Smooth muscle cell (in vitro differentiated cells): ENCODE measurements around the gene CAMKK2. TPM values are rescaled to one million over a fixed set of nuclear protein-coding genes. Genes with fewer than 3 reads are reported as not detected.
"Not testable (repeated sequence)": the region's sequence is repeated elsewhere in the genome, so short reads cannot be mapped to it uniquely, and the experiment has no call there.

Source experiments
- DNase-seq: peaks from one replicate; lab custom pipeline; 2025; ENCODE audit not compliant: unreplicated experiment; lab: John Stamatoyannopoulos, UW
- H2AFZ ChIP-seq: fragments of 200-600 bp; sonication (generic); 2 replicates; pipeline ENCODE4 v1.6.0; 2016; ENCODE audit warnings: antibody characterized with exemption, low read depth, mild to moderate bottlenecking
- H3F3A ChIP-seq: fragments of 200-600 bp; sonication (generic); 2 replicates; pipeline ENCODE4 v1.6.0; 2017; ENCODE audit warnings: antibody characterized with exemption, low read depth
- H3K27ac ChIP-seq: fragments of 200-600 bp; sonication (generic); 2 replicates; pipeline ENCODE4 v1.5.1; 2016; ENCODE audit warnings: low read depth, mild to moderate bottlenecking
- H3K27me3 ChIP-seq: fragments of 200-600 bp; sonication (generic); 2 replicates; pipeline ENCODE4 v1.6.1; 2016; ENCODE audit warnings: low read depth, mild to moderate bottlenecking
- H3K36me3 ChIP-seq: fragments of 200-600 bp; sonication (generic); 2 replicates; pipeline ENCODE4 v1.5.1; 2016; ENCODE audit warnings: low read depth
- H3K4me1 ChIP-seq: fragments of 200-600 bp; sonication (generic); 2 replicates; pipeline ENCODE4 v1.5.1; 2016; ENCODE audit warnings: low read depth
- H3K4me2 ChIP-seq: fragments of 200-600 bp; sonication (generic); 2 replicates; pipeline ENCODE4 v1.6.0; 2016; ENCODE audit warnings: mild to moderate bottlenecking
- H3K4me3 ChIP-seq: fragments of 200-600 bp; sonication (generic); 2 replicates; pipeline ENCODE4 v1.5.1; 2016; ENCODE audit warnings: mild to moderate bottlenecking
- H3K79me2 ChIP-seq: fragments of 200-600 bp; sonication (generic); 2 replicates; pipeline ENCODE4 v1.6.0; 2016; ENCODE audit warnings: low read depth, mild to moderate bottlenecking
- H3K9ac ChIP-seq: fragments of 200-600 bp; sonication (generic); 2 replicates; pipeline ENCODE4 v1.6.0; 2016; ENCODE audit warnings: low read depth
- H3K9me3 ChIP-seq: fragments of 200-600 bp; sonication (generic); replicated peaks from 2 replicates; pipeline ENCODE4 v1.5.1; 2016; ENCODE audit warnings: low read depth
- H4K20me1 ChIP-seq: fragments of 200-600 bp; sonication (generic); 2 replicates; pipeline ENCODE4 v1.6.0; 2016; ENCODE audit warnings: low read depth
- CTCF ChIP-seq: fragments of 200-600 bp; sonication (generic); IDR thresholded peaks from 2 replicates; pipeline ENCODE4 v1.5.1; 2017; ENCODE audit warnings: borderline replicate concordance, mild to moderate bottlenecking, antibody characterized with exemption; ENCODE audit not compliant: insufficient read depth, poor library complexity, severe bottlenecking
- WGBS: methylation state at CpG from one replicate; pipeline ENCODE4 v1.1.7; 2016; ENCODE audit warnings: low lambda C conversion rate; 5-methylcytosine and 5-hydroxymethylcytosine counted together
- polyA plus RNA-seq: library from polyadenylated mRNA; unstranded; fragments of >200 nt; fragmentation: Nextera tagmentation; extraction: Ambion mirVana; gene quantifications from 2 replicates; pipeline ENCODE4 v1.2.1, GENCODE V29; 2016
- total RNA-seq: library from RNA; depleted of rRNA; stranded (reverse); fragments of >200 nt; gene quantifications from 2 replicates; pipeline ENCODE4 v1.2.3, GENCODE V29; 2014

CAMKK2 gene
- total and polyA plus RNA-seq, 2 experiments from 2014 or later = 13.3 to 23.4 TPM

- no peak for DNase-seq
- H3K9me3 ChIP-seq = no peaks in the 10 kb centered on the region
- no peak for TF ChIP-seq CTCF
- no peaks in the 10 kb centered on the region for H3K79me2 ChIP-seq
- H3K4me2 ChIP-seq = no peak overlapping the region
- H3K27me3 ChIP-seq = no peaks in the 10 kb centered on the region
- peak overlapping the region; percentile 44 for H3K27ac ChIP-seq
- H3K4me1 ChIP-seq = no peaks in the 10 kb centered on the region
- no peaks in the 10 kb centered on the region for H4K20me1 ChIP-seq
- H2AFZ ChIP-seq = no peak overlapping the region
- H3K4me3 ChIP-seq = no peak overlapping the region
- H3K36me3 ChIP-seq = no peaks in the 10 kb centered on the region
- 99% methylated on average over 24 of the region's 24 CpGs for WGBS
- H3K9ac ChIP-seq = no peak overlapping the region
- H3F3A ChIP-seq = no peaks in the 10 kb centered on the region
These were observed 67.4 kb downstream of the CAMKK2 start for GRCh38 chr12:121228919-121229665.

GRCh38 chr12:121227294-121227693 is 69.2 kb downstream of the CAMKK2 start:
- no peaks in the 10 kb centered on the region for H3K9me3 ChIP-seq
- no peaks in the 10 kb centered on the region for H3F3A ChIP-seq
- H3K36me3 ChIP-seq = no peaks in the 10 kb centered on the region
- H3K4me3 ChIP-seq = no peak overlapping the region
- no peak overlapping the region for H2AFZ ChIP-seq
- no peak for TF ChIP-seq CTCF
- no peaks in the 10 kb centered on the region for H4K20me1 ChIP-seq
- no peak overlapping the region for H3K27ac ChIP-seq
- H3K4me1 ChIP-seq = no peaks in the 10 kb centered on the region
- no peaks in the 10 kb centered on the region for H3K27me3 ChIP-seq
- 67% methylated on average over 9 of the region's 9 CpGs for WGBS
- no peak for DNase-seq
- no peaks in the 10 kb centered on the region for H3K79me2 ChIP-seq
- no peak overlapping the region for H3K9ac ChIP-seq
- no peak overlapping the region for H3K4me2 ChIP-seq

- H3K36me3 ChIP-seq, H3K79me2 ChIP-seq, H3K9ac ChIP-seq, H3K27ac ChIP-seq, H4K20me1 ChIP-seq, H3K4me1 ChIP-seq, H3F3A ChIP-seq, H3K4me2 ChIP-seq, H3K4me3 ChIP-seq, H3K27me3 ChIP-seq, DNase-seq, H2AFZ ChIP-seq, H3K9me3 ChIP-seq: not testable (repeated sequence)
- WGBS = 96% methylated on average over 8 of the region's 8 CpGs
These were observed 69.6 kb downstream of the CAMKK2 start for GRCh38 chr12:121226871-121227270.

GRCh38 chr12:121226399-121226798 is 70.1 kb downstream of the CAMKK2 start:
- H3K4me1 ChIP-seq = no peaks in the 10 kb centered on the region
- H3F3A ChIP-seq = no peaks in the 10 kb centered on the region
- no peak overlapping the region for H3K27ac ChIP-seq
- no peaks in the 10 kb centered on the region for H3K79me2 ChIP-seq
- H3K4me2 ChIP-seq = no peak overlapping the region
- no peaks in the 10 kb centered on the region for H3K27me3 ChIP-seq
- no peaks in the 10 kb centered on the region for H3K9me3 ChIP-seq
- H3K4me3 ChIP-seq = no peak overlapping the region
- WGBS = 95% methylated on average over 8 of the region's 8 CpGs
- no peak for TF ChIP-seq CTCF
- no peak for DNase-seq
- no peaks in the 10 kb centered on the region for H4K20me1 ChIP-seq
- no peak overlapping the region for H3K9ac ChIP-seq
- no peaks in the 10 kb centered on the region for H3K36me3 ChIP-seq
- no peak overlapping the region for H2AFZ ChIP-seq
